Keratinocyte (primary cell): ENCODE measurements around the gene BTBD16. TPM values are rescaled to one million over a fixed set of nuclear protein-coding genes. Genes with fewer than 3 reads are reported as not detected.

ENCODE experiments used
- DNase-seq: peaks from one replicate; pipeline ENCODE4 v3.0.0-alpha.2; 2011; ENCODE audit warnings: low read depth, missing footprints, low spot score
- FAIRE-seq: peaks from 2 replicates; lab custom pipeline; 2011; peaks lifted over from hg19 to GRCh38; lab: Jason Lieb, UNC
- H2AFZ ChIP-seq: 2 replicates; pipeline ENCODE4 v1.6.0; 2012; ENCODE audit warnings: low read length, control low read depth, inconsistent platforms; ENCODE audit not compliant: control insufficient read depth
- H3K27ac ChIP-seq: 2 replicates; pipeline ENCODE4 v1.5.1; 2011; ENCODE audit warnings: low read length; ENCODE audit not compliant: control insufficient read depth, insufficient read depth
- H3K27me3 ChIP-seq: 3 replicates; pipeline ENCODE4 v1.6.0; 2011; ENCODE audit warnings: low read length; ENCODE audit not compliant: control insufficient read depth, insufficient read depth; ENCODE audit errors: extremely low read depth
- H3K36me3 ChIP-seq, 2 experiments: 2 replicates in 1 of 2; 3 replicates in 1 of 2; pipeline ENCODE4 v1.5.1; 2011; ENCODE audit warnings: low read length in 2 of 2, mild to moderate bottlenecking in 1 of 2; ENCODE audit not compliant: control insufficient read depth in 2 of 2, insufficient read depth in 2 of 2; ENCODE audit errors: extremely low read depth in 1 of 2
- H3K4me1 ChIP-seq: 3 replicates; pipeline ENCODE4 v1.5.1; 2011; ENCODE audit warnings: low read length; ENCODE audit not compliant: control insufficient read depth, insufficient read depth; ENCODE audit errors: extremely low read depth
- H3K4me2 ChIP-seq: 3 replicates; pipeline ENCODE4 v1.6.0; 2011; ENCODE audit warnings: low read depth, low read length; ENCODE audit not compliant: control insufficient read depth, insufficient read depth; ENCODE audit errors: extremely low read depth
- H3K4me3 ChIP-seq, 3 experiments: fragments of 200-600 bp in 1 of 3; sonication (generic) in 1 of 3; 2 replicates in 2 of 3; 3 replicates in 1 of 3; pipeline ENCODE4 v1.5.1; 2011 to 2016; ENCODE audit warnings: low read length in 3 of 3, mild to moderate bottlenecking in 3 of 3, control low read depth in 2 of 3, inconsistent platforms in 1 of 3, low read depth in 1 of 3, mixed read lengths in 1 of 3, mixed run types in 1 of 3, moderate library complexity in 1 of 3; ENCODE audit not compliant: control insufficient read depth in 2 of 3, insufficient read depth in 2 of 3; ENCODE audit errors: extremely low read depth in 1 of 3
- H3K79me2 ChIP-seq: 2 replicates; pipeline ENCODE4 v1.6.0; 2012; ENCODE audit warnings: low read length; ENCODE audit not compliant: control insufficient read depth, insufficient read depth
- H3K9ac ChIP-seq: 3 replicates; pipeline ENCODE4 v1.6.0; 2011; ENCODE audit warnings: low read length; ENCODE audit not compliant: control insufficient read depth, insufficient read depth; ENCODE audit errors: extremely low read depth
- H3K9me1 ChIP-seq: 3 replicates; pipeline ENCODE4 v1.6.0; 2011; ENCODE audit warnings: low read length; ENCODE audit not compliant: control insufficient read depth, insufficient read depth; ENCODE audit errors: extremely low read depth
- H3K9me3 ChIP-seq: 2 replicates; pipeline ENCODE4 v1.5.1; 2012; ENCODE audit warnings: low read depth, low read length; ENCODE audit not compliant: control insufficient read depth
- H4K20me1 ChIP-seq: 3 replicates; pipeline ENCODE4 v1.6.0; 2011; ENCODE audit warnings: low read length; ENCODE audit not compliant: control insufficient read depth, insufficient read depth; ENCODE audit errors: extremely low read depth
- CTCF ChIP-seq, 3 experiments: IDR thresholded peaks in 1 of 3; conservative IDR thresholded peaks in 1 of 3; optimal IDR thresholded peaks in 1 of 3; 2 replicates in 2 of 3; 3 replicates in 1 of 3; pipeline versions ENCODE3 to v1.5.1; 2011; ENCODE audit warnings: low read length in 3 of 3, mild to moderate bottlenecking in 3 of 3, moderate library complexity in 2 of 3, control low read depth in 1 of 3, inconsistent platforms in 1 of 3; ENCODE audit not compliant: insufficient read depth in 2 of 3; ENCODE audit errors: extremely low read depth in 1 of 3
- EZH2 ChIP-seq: IDR thresholded peaks from one replicate; pipeline ENCODE4 v1.6.1; 2012; ENCODE audit warnings: inconsistent platforms, mild to moderate bottlenecking, low read length, moderate library complexity
- dilution Hi-C: fragments of 300-500 bp; cut with MboI; formaldehyde crosslinking; loops from one replicate; pipeline ENCODE4 v1.7.0; 2020; ENCODE audit warnings: low sequenced_read_pairs; ENCODE audit not compliant: extremely low pct_ligation_motif_present
- polyA plus RNA-seq, 5 experiments: library from polyadenylated mRNA; depleted of rRNA in 3 of 5; stranded (reverse) in 3 of 5; stranded (forward) in 1 of 5; unstranded in 1 of 5; fragments of >200 nt; gene quantifications; 1 replicate in 1 of 5; 2 replicates in 3 of 5; 3 replicates in 1 of 5; pipeline versions ENCODE4 v1.2.1 to v1.2.3, GENCODE V29; 2011 to 2012; ENCODE audit warnings: missing spikeins in 2 of 5, low read depth in 1 of 5, low replicate concordance in 1 of 5

BTBD16 gene
- polyA plus RNA-seq, 1 donor (not counting 4 experiments of a cell fraction or from before 2014, with no cell fraction given), result 4.9 TPM

GRCh38 chr10:122336332-122336731, 65.2 kb downstream of the BTBD16 start:
- TF ChIP-seq CTCF (optimal IDR thresholded peaks at IDR 0.05 in 1 of 3, IDR thresholded peaks at IDR 0.05 in 1 of 3, conservative IDR thresholded peaks at IDR 0.05 in 1 of 3; ENCODE audit: extremely low read depth in 1 of 3, insufficient read depth in 2 of 3, low read length in 3 of 3), result no peak
- TF ChIP-seq EZH2, result no peak
- Histone ChIP-seq H3K27ac (peak overlapping the region; percentile 73), H3K9me3 (no peaks in the 10 kb centered on the region), H3K9ac (no peak overlapping the region), H3K9me1 (peaks cover 3% of the 10 kb centered on the region), H2AFZ (no peak overlapping the region), H3K4me1 (peaks cover 42% of the 10 kb centered on the region), H3K79me2 (no peaks in the 10 kb centered on the region), H3K4me3 (no peak overlapping the region), H4K20me1 (no peaks in the 10 kb centered on the region), H3K4me2 (peak overlapping the region; percentile 17), H3K27me3 (no peaks in the 10 kb centered on the region), H3K36me3 (peaks cover 0 to 3% of the 10 kb centered on the region in 2 experiments)
- FAIRE-seq (peak; percentile 80), DNase-seq (peak; percentile 67)
- dilution Hi-C loops, result no loop called here

GRCh38 chr10:122336961-122337360, 65.9 kb downstream of the BTBD16 start:
- peak; percentile 79 for FAIRE-seq
- peaks cover 0 to 3% of the 10 kb centered on the region in 2 experiments for H3K36me3 ChIP-seq
- peak overlapping the region; percentile 17 for H3K4me2 ChIP-seq
- H3K79me2 ChIP-seq, result no peaks in the 10 kb centered on the region
- dilution Hi-C loops, result no loop called here
- peak overlapping the region; percentile 32 for H3K9ac ChIP-seq
- no peak for DNase-seq
- peaks cover 42% of the 10 kb centered on the region for H3K4me1 ChIP-seq
- peaks cover 3% of the 10 kb centered on the region for H3K9me1 ChIP-seq
- H3K27me3 ChIP-seq, result no peaks in the 10 kb centered on the region
- peak overlapping the region; percentile 73 for H3K27ac ChIP-seq
- H3K4me3 ChIP-seq, result no peak overlapping the region
- no peak overlapping the region for H2AFZ ChIP-seq
- no peaks in the 10 kb centered on the region for H3K9me3 ChIP-seq
- no peaks in the 10 kb centered on the region for H4K20me1 ChIP-seq
- TF ChIP-seq CTCF (optimal IDR thresholded peaks at IDR 0.05 in 1 of 3, IDR thresholded peaks at IDR 0.05 in 1 of 3, conservative IDR thresholded peaks at IDR 0.05 in 1 of 3; ENCODE audit: extremely low read depth in 1 of 3, insufficient read depth in 2 of 3, low read length in 3 of 3) (no peak), EZH2 (no peak)
